ENCODE measurements around the gene FADS2. TPM values are rescaled to one million over a fixed set of nuclear protein-coding genes. Genes with fewer than 3 reads are reported as not detected.

The FADS2 gene
- total and polyA plus RNA-seq, 2 of the 13 experiments (the other 11 are each of a cell fraction or from before 2014, with no cell fraction given) = 90.1 to 124 TPM

DNA sequence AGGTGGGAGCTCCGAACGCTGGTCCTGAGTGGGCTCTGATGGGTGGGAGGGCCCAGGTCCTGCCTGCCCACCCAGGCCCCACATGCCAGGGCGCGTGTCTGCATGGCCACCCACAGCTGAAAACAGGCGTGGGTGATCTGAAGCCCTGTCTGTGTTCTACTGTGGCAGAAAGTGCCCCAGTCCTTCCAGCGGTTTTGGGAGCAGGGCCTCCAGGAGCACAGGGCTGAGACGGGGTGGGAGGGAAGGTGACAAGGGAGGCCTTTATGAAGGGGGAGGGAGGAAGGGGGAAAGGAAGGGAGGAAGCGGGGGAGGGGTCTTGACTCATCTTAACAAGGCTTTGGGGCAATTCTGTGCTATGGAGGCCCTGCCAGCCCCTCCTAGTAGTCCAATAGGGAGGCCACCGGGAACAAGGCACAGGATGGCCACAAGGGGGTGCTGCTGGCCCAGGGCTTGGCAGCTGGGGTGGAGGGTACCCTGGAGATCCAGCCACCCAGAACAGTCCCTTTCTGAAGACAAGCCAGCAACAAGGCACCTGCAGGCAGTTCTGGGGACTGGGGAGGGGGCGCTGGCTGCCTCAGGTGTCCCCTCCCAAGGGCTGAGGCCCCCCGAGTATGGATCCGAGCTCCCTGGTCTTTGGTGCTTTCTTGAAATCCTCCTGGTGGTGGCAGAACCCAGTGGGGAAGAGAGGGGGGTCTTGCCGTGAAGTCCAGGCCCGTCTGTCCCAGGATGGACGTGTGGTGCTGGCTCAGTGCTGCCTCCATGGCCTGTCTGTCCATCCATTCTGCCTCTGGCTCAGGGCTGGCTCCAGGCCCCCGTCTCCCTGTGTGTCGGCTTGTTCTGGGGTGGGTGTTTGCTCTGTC, 69.5 kb downstream of the FADS2 start (continued):
- peak; percentile 30 for TF ChIP-seq IKZF4 (CRISPR knock-in tag; IDR thresholded peaks at IDR 0.05; ENCODE audit: borderline replicate concordance, low read depth, not compliant biosample characterization)
- 0 out of 2 replicates have a peak, but pooled peaks have one; percentile 34 for TF ChIP-seq ERF (CRISPR knock-in tag; IDR thresholded peaks at IDR 0.05)
- 0 out of 2 replicates have a peak, but pooled peaks have one; percentile 18 for TF ChIP-seq KDM2A (CRISPR knock-in tag; IDR thresholded peaks at IDR 0.05; ENCODE audit: borderline replicate concordance, low read depth)
- TF ChIP-seq KLF13 (CRISPR knock-in tag; IDR thresholded peaks at IDR 0.05) = 0 out of 2 replicates have a peak, but pooled peaks have one; percentile 33
- TF ChIP-seq, protein P1, sequence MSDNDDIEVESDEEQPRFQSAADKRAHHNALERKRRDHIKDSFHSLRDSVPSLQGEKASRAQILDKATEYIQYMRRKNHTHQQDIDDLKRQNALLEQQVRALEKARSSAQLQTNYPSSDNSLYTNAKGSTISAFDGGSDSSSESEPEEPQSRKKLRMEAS (IDR thresholded peaks at IDR 0.05) = no peak
- TF ChIP-seq STAG1 (CRISPR knock-in tag; IDR thresholded peaks at IDR 0.05) = peak; percentile 95
- TF ChIP-seq ZNF547 (CRISPR knock-in tag; IDR thresholded peaks at IDR 0.05) = 0 out of 2 replicates have a peak, but pooled peaks have one; percentile 19
- 0 out of 2 replicates have a peak, but pooled peaks have one; percentile 16 for TF ChIP-seq ETV5 (CRISPR knock-in tag; IDR thresholded peaks at IDR 0.05; ENCODE audit: borderline replicate concordance)
- TF ChIP-seq MAFF (IDR thresholded peaks at IDR 0.05; ENCODE audit: low read depth, low read length) = no peak
- TF ChIP-seq, protein P2, sequence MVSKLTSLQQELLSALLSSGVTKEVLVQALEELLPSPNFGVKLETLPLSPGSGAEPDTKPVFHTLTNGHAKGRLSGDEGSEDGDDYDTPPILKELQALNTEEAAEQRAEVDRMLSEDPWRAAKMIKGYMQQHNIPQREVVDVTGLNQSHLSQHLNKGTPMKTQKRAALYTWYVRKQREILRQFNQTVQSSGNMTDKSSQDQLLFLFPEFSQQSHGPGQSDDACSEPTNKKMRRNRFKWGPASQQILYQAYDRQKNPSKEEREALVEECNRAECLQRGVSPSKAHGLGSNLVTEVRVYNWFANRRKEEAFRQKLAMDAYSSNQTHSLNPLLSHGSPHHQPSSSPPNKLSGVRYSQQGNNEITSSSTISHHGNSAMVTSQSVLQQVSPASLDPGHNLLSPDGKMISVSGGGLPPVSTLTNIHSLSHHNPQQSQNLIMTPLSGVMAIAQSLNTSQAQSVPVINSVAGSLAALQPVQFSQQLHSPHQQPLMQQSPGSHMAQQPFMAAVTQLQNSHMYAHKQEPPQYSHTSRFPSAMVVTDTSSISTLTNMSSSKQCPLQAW (CRISPR knock-in tag; IDR thresholded peaks at IDR 0.05) = 0 out of 2 replicates have a peak, but pooled peaks have one; percentile 27
- TF ChIP-seq, protein P3, sequence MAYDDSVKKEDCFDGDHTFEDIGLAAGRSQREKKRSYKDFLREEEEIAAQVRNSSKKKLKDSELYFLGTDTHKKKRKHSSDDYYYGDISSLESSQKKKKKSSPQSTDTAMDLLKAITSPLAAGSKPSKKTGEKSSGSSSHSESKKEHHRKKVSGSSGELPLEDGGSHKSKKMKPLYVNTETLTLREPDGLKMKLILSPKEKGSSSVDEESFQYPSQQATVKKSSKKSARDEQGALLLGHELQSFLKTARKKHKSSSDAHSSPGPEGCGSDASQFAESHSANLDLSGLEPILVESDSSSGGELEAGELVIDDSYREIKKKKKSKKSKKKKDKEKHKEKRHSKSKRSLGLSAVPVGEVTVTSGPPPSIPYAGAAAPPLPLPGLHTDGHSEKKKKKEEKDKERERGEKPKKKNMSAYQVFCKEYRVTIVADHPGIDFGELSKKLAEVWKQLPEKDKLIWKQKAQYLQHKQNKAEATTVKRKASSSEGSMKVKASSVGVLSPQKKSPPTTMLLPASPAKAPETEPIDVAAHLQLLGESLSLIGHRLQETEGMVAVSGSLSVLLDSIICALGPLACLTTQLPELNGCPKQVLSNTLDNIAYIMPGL (CRISPR knock-in tag; IDR thresholded peaks at IDR 0.05; ENCODE audit: borderline replicate concordance in 1 of 2, low read depth in 1 of 2) = 0 out of 4 replicates have a peak, but pooled peaks of 1 of the 2 experiments have one; percentile 17

All from HepG2 (cell line).